Measurements from ENCODE around the gene ZBTB1.

Gene ZBTB1

GRCh38 chr14:64573109-64573508, 68.5 kb downstream of the ZBTB1 start:
- no peak for DNase-seq

Measured in stimulated activated CD4-positive, alpha-beta T cell treated with anti-CD3 and anti-CD28 coated beads, Interleukin-4, amount 100 ng/mL, for 4 hours (primary cell).